HepG2 (cell line): ENCODE measurements around the gene DCDC2. TPM values are rescaled to one million over a fixed set of nuclear protein-coding genes. Genes with fewer than 3 reads are reported as not detected.

Source experiments
- ATF7-NPFF ChIP-seq: sonication (generic); formaldehyde crosslinking; IDR thresholded peaks from 2 replicates; pipeline ENCODE4 v1.8.1; 2023; ENCODE audit warnings: mild to moderate bottlenecking, low read depth, missing genetic modification reagents, moderate library complexity
- FOSL1 ChIP-seq: sonication (generic); formaldehyde crosslinking; IDR thresholded peaks from 2 replicates; pipeline ENCODE4 v1.9.0; 2021; ENCODE audit warnings: missing genetic modification reagents, borderline replicate concordance
- GZF1 ChIP-seq: sonication (generic); formaldehyde crosslinking; IDR thresholded peaks from 2 replicates; pipeline ENCODE4 v1.5.1; 2020; ENCODE audit warnings: mild to moderate bottlenecking, missing genetic modification reagents
- IKZF4 ChIP-seq: sonication (generic); formaldehyde crosslinking; IDR thresholded peaks from 2 replicates; pipeline ENCODE4 v1.5.1; 2020; ENCODE audit warnings: borderline replicate concordance, mild to moderate bottlenecking, low read depth, missing genetic modification reagents; ENCODE audit errors: not compliant biosample characterization
- ZNF746 ChIP-seq: sonication (generic); formaldehyde crosslinking; IDR thresholded peaks from 2 replicates; pipeline ENCODE4 v1.8.0; 2022; ENCODE audit warnings: mild to moderate bottlenecking, missing genetic modification reagents
- polyA plus RNA-seq, 8 experiments: library from polyadenylated mRNA; depleted of rRNA in 3 of 8; stranded (reverse) in 7 of 8; unstranded in 1 of 8; fragments of >200 nt; fragmentation: Illumina TruSeq in 4 of 8; extraction: Trizol in 4 of 8; gene quantifications; 2 replicates each; pipeline versions ENCODE4 v1.2.1 to v1.2.3, GENCODE V29; 2011 to 2016; ENCODE audit warnings: low read depth in 4 of 8, missing spikeins in 1 of 8, mixed read lengths in 1 of 8; ENCODE audit not compliant: insufficient read depth in 1 of 8
- total RNA-seq, 5 experiments: library from RNA; depleted of rRNA; stranded (reverse); fragments of >200 nt; fragmentation: Illumina TruSeq; extraction: Trizol; gene quantifications; 2 replicates each; pipeline ENCODE4 v1.2.3, GENCODE V29; 2016; ENCODE audit warnings: low read depth in 1 of 5
- TF ChIP-seq, protein P1 (sequence below), 2 experiments: fragments of 450-650 bp in 1 of 2; sonication (generic) in 1 of 2; formaldehyde crosslinking in 1 of 2; IDR thresholded peaks; 2 replicates each; pipeline versions ENCODE4 v1.6.1 to v1.8.0; 2016 to 2022; ENCODE audit warnings: antibody characterized with exemption in 1 of 2, mild to moderate bottlenecking in 1 of 2, missing genetic modification reagents in 1 of 2
- TF ChIP-seq, protein P2 (sequence below), 2 experiments: sonication (generic) in 1 of 2; formaldehyde crosslinking in 1 of 2; IDR thresholded peaks; 2 replicates each; pipeline versions ENCODE4 v1.4.0 to v1.6.1; 2016 to 2020; ENCODE audit warnings: borderline replicate concordance in 1 of 2, low read depth in 1 of 2, mild to moderate bottlenecking in 1 of 2, missing genetic modification reagents in 1 of 2
- TF ChIP-seq, protein P3 (sequence below): sonication (generic); formaldehyde crosslinking; IDR thresholded peaks from 2 replicates; pipeline ENCODE4 v1.4.0; 2020; ENCODE audit warnings: missing genetic modification reagents
- TF ChIP-seq, protein P4 (sequence below): sonication (generic); formaldehyde crosslinking; IDR thresholded peaks from 2 replicates; pipeline ENCODE4 v1.5.0; 2020; ENCODE audit warnings: mild to moderate bottlenecking, missing genetic modification reagents, moderate library complexity

Gene DCDC2
- total and polyA plus RNA-seq, 2 of the 13 experiments (the other 11 are each of a cell fraction or from before 2014, with no cell fraction given): 9.0 to 36.2 TPM

DNA sequence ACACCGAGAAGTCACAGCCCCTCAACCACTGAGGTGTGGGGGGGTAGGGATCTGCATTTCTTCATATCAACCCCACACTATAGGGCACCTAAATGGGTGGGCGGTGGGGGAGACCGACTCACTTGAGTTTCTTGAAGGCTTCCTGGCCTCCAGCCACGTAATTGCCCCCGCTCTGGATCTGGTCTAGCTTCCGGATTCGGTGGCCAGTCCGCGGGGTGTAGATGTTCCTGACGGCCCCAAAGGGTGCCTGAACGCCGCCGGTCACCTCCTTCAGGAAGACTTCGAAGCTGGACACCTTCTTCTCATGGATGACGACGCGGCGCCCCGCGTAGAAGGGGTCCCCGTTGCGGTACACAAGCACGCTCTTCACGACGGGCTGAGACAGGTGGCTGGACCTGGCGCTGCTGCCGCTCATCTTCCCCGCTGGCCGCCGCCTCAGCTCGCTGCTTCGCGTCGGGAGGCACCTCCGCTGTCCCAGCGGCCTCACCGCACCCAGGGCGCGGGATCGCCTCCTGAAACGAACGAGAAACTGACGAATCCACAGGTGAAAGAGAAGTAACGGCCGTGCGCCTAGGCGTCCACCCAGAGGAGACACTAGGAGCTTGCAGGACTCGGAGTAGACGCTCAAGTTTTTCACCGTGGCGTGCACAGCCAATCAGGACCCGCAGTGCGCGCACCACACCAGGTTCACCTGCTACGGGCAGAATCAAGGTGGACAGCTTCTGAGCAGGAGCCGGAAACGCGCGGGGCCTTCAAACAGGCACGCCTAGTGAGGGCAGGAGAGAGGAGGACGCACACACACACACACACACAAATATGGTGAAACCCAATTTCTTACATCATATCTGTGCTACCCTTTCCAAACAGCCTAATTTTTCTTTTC lies at the start of gene DCDC2 (continued):
- TF ChIP-seq, protein P1, sequence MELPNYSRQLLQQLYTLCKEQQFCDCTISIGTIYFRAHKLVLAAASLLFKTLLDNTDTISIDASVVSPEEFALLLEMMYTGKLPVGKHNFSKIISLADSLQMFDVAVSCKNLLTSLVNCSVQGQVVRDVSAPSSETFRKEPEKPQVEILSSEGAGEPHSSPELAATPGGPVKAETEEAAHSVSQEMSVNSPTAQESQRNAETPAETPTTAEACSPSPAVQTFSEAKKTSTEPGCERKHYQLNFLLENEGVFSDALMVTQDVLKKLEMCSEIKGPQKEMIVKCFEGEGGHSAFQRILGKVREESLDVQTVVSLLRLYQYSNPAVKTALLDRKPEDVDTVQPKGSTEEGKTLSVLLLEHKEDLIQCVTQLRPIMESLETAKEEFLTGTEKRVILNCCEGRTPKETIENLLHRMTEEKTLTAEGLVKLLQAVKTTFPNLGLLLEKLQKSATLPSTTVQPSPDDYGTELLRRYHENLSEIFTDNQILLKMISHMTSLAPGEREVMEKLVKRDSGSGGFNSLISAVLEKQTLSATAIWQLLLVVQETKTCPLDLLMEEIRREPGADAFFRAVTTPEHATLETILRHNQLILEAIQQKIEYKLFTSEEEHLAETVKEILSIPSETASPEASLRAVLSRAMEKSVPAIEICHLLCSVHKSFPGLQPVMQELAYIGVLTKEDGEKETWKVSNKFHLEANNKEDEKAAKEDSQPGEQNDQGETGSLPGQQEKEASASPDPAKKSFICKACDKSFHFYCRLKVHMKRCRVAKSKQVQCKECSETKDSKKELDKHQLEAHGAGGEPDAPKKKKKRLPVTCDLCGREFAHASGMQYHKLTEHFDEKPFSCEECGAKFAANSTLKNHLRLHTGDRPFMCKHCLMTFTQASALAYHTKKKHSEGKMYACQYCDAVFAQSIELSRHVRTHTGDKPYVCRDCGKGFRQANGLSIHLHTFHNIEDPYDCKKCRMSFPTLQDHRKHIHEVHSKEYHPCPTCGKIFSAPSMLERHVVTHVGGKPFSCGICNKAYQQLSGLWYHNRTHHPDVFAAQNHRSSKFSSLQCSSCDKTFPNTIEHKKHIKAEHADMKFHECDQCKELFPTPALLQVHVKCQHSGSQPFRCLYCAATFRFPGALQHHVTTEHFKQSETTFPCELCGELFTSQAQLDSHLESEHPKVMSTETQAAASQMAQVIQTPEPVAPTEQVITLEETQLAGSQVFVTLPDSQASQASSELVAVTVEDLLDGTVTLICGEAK (IDR thresholded peaks at IDR 0.05): no peak
- TF ChIP-seq, protein P1 (CRISPR knock-in tag; IDR thresholded peaks at IDR 0.05): peak; percentile 90
- TF ChIP-seq, protein P2, sequence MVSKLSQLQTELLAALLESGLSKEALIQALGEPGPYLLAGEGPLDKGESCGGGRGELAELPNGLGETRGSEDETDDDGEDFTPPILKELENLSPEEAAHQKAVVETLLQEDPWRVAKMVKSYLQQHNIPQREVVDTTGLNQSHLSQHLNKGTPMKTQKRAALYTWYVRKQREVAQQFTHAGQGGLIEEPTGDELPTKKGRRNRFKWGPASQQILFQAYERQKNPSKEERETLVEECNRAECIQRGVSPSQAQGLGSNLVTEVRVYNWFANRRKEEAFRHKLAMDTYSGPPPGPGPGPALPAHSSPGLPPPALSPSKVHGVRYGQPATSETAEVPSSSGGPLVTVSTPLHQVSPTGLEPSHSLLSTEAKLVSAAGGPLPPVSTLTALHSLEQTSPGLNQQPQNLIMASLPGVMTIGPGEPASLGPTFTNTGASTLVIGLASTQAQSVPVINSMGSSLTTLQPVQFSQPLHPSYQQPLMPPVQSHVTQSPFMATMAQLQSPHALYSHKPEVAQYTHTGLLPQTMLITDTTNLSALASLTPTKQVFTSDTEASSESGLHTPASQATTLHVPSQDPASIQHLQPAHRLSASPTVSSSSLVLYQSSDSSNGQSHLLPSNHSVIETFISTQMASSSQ (IDR thresholded peaks at IDR 0.05; ENCODE audit: low read depth): peak; percentile 39; the same call in 1 of the 2 replicates
- TF ChIP-seq, protein P2 (CRISPR knock-in tag; IDR thresholded peaks at IDR 0.05; ENCODE audit: borderline replicate concordance): peak; percentile 70; the same call in 1 of the 2 replicates
- peak; percentile 78 for TF ChIP-seq GZF1 (CRISPR knock-in tag)
- peak; percentile 86 for TF ChIP-seq ATF7-NPFF
- peak; percentile 77; the same call in 1 of the 2 replicates for TF ChIP-seq ZNF746 (CRISPR knock-in tag)
- peak; percentile 93 for TF ChIP-seq IKZF4 (CRISPR knock-in tag)
- TF ChIP-seq, protein P3, sequence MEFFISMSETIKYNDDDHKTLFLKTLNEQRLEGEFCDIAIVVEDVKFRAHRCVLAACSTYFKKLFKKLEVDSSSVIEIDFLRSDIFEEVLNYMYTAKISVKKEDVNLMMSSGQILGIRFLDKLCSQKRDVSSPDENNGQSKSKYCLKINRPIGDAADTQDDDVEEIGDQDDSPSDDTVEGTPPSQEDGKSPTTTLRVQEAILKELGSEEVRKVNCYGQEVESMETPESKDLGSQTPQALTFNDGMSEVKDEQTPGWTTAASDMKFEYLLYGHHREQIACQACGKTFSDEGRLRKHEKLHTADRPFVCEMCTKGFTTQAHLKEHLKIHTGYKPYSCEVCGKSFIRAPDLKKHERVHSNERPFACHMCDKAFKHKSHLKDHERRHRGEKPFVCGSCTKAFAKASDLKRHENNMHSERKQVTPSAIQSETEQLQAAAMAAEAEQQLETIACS (CRISPR knock-in tag): no peak; the same call in 1 of the 2 replicates
- TF ChIP-seq, protein P4, sequence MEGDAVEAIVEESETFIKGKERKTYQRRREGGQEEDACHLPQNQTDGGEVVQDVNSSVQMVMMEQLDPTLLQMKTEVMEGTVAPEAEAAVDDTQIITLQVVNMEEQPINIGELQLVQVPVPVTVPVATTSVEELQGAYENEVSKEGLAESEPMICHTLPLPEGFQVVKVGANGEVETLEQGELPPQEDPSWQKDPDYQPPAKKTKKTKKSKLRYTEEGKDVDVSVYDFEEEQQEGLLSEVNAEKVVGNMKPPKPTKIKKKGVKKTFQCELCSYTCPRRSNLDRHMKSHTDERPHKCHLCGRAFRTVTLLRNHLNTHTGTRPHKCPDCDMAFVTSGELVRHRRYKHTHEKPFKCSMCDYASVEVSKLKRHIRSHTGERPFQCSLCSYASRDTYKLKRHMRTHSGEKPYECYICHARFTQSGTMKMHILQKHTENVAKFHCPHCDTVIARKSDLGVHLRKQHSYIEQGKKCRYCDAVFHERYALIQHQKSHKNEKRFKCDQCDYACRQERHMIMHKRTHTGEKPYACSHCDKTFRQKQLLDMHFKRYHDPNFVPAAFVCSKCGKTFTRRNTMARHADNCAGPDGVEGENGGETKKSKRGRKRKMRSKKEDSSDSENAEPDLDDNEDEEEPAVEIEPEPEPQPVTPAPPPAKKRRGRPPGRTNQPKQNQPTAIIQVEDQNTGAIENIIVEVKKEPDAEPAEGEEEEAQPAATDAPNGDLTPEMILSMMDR: peak; percentile 35
- TF ChIP-seq FOSL1 (CRISPR knock-in tag): no peak
